K562 (cell line): ENCODE data around the gene NDOR1. TPM values are rescaled to one million over a fixed set of nuclear protein-coding genes. Genes with fewer than 3 reads are reported as not detected.

Experiments
- DACH1 ChIP-seq: fragments of 450-650 bp; IDR thresholded peaks from 2 replicates; pipeline ENCODE4 v1.6.1; 2018; ENCODE audit not compliant: partially characterized antibody
- DPF2 ChIP-seq: fragments of 450-650 bp; IDR thresholded peaks from 2 replicates; pipeline ENCODE4 v1.6.1; 2016
- KDM2B ChIP-seq: fragments of 250-450 bp; sonication (Bioruptor Pico); IDR thresholded peaks from 2 replicates; pipeline ENCODE4 v1.8.0; 2021; ENCODE audit warnings: mild to moderate bottlenecking, moderate library complexity
- KLF13 ChIP-seq: fragments of 450-650 bp; IDR thresholded peaks from 2 replicates; pipeline ENCODE4 v1.6.1; 2016; ENCODE audit warnings: missing genetic modification characterization, low read depth, mild to moderate bottlenecking, missing compliant biosample characterization, moderate library complexity, borderline replicate concordance
- SNAPC5 ChIP-seq: fragments of 250-450 bp; sonication (Bioruptor Pico); IDR thresholded peaks from 2 replicates; pipeline ENCODE4 v1.8.0; 2021; ENCODE audit warnings: moderate library complexity, mild to moderate bottlenecking, inconsistent platforms
- SUPT5H ChIP-seq: fragments of 450-650 bp; IDR thresholded peaks from 2 replicates; pipeline ENCODE4 v1.6.1; 2016
- TBP ChIP-seq: optimal IDR thresholded peaks from 2 replicates; pipeline ENCODE3; 2011; ENCODE audit warnings: low read depth, low read length, improper control_type of control experiment
- ZKSCAN1 ChIP-seq: fragments of 150-350 bp; IDR thresholded peaks from 2 replicates; pipeline ENCODE4 v1.6.1; 2016; ENCODE audit warnings: low read depth, low read length
- ZNF507 ChIP-seq: conservative IDR thresholded peaks from 2 replicates; pipeline ENCODE4 v1.6.1; 2017; ENCODE audit warnings: missing genetic modification characterization, missing compliant biosample characterization
- polyA plus RNA-seq, 8 experiments: library from polyadenylated mRNA; depleted of rRNA in 4 of 8; stranded (reverse) in 5 of 8; unstranded in 3 of 8; fragments of >200 nt; fragmentation: Nextera tagmentation in 2 of 8; fragmentation: Illumina TruSeq in 1 of 8; extraction: Ambion mirVana in 2 of 8; extraction: Trizol in 1 of 8; gene quantifications; 2 replicates each; pipeline versions ENCODE4 v1.2.1 to v1.2.3, GENCODE V29; 2011 to 2014; ENCODE audit warnings: inconsistent platforms in 1 of 8, missing spikeins in 1 of 8
- total RNA-seq, 7 experiments: library from RNA; depleted of rRNA in 6 of 7; stranded (reverse); fragments of >200 nt in 6 of 7; fragmentation: Illumina TruSeq in 2 of 7; extraction: Trizol in 2 of 7; gene quantifications; 2 replicates each; pipeline versions ENCODE4 v1.2.1 to v1.2.3, GENCODE V29; 2011 to 2021; ENCODE audit warnings: low replicate concordance in 1 of 7
- TF ChIP-seq, protein P1 (sequence below): fragments of 450-650 bp; IDR thresholded peaks from one replicate; pipeline ENCODE4 v1.6.1; 2018; ENCODE audit warnings: mild to moderate bottlenecking, moderate library complexity; ENCODE audit not compliant: partially characterized antibody

NDOR1 gene
- total and polyA plus RNA-seq, 9 of the 15 experiments (the other 6 are each of a cell fraction or from before 2014, with no cell fraction given) = 0.06 to 36.9 (median 6.9) TPM

DNA sequence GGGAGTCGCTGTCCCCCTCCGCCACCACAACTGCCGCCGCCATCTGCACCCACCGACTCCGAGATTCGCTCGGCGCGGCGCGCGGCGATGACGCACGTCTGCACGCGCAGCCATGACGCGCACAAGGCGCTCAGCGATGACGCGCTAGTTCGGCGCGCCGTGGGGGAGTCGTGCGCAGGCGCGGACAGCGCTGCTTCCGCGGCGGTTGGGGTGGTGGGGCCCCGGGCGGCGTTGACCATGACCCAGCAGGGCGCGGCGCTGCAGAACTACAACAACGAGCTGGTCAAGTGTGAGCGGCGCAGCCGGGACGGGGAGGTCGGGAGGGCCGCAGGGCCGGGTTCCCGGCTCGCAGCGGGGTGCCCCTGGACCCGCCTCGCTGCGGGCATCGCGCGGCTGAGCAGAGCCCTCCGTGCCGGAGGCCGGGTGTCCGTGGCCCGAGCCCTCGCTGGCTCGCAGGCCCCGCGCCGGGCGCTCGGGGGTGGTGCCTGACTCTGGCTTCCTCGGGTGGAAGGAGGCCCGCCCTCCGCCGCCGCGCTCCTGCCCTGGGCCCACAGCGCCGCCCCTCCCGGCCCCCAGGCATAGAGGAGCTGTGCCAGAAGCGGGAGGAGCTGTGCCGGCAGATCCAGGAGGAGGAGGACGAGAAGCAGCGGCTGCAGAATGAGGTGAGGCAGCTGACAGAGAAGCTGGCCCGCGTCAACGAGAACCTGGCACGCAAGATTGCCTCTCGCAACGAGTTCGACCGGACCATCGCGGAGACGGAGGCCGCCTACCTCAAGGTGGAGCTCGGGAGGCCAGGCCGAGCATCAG, 16.8 kb upstream of the NDOR1 start, which contains the start of the genes ANAPC2 and SSNA1 (continued):
- TF ChIP-seq, protein P1, sequence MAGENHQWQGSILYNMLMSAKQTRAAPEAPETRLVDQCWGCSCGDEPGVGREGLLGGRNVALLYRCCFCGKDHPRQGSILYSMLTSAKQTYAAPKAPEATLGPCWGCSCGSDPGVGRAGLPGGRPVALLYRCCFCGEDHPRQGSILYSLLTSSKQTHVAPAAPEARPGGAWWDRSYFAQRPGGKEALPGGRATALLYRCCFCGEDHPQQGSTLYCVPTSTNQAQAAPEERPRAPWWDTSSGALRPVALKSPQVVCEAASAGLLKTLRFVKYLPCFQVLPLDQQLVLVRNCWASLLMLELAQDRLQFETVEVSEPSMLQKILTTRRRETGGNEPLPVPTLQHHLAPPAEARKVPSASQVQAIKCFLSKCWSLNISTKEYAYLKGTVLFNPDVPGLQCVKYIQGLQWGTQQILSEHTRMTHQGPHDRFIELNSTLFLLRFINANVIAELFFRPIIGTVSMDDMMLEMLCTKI = no peak
- TF ChIP-seq DPF2 (peak; percentile 49; the same call in 1 of the 2 replicates), ZNF507 (tag) (no peak), SNAPC5 (CRISPR knock-in tag) (no peak), ZKSCAN1 (peak; percentile 96; the same call in 1 of the 2 replicates), TBP (peak; percentile 80), KDM2B (CRISPR knock-in tag) (peak; percentile 6; the same call in 1 of the 2 replicates), DACH1 (peak; percentile 56), SUPT5H (peak; percentile 82; the same call in 1 of the 2 replicates), KLF13 (no peak; the same call in 1 of the 2 replicates)
